Tibial nerve (tissue), 4 donors: ENCODE data around the gene BANK1. TPM values are rescaled to one million over a fixed set of nuclear protein-coding genes. Genes with fewer than 3 reads are reported as not detected.

Experiments used
- DNase-seq, 2 donors: peaks; one replicate each; pipeline ENCODE4 v3.0.0-alpha.2; 2019; ENCODE audit warnings: low spot score in 2 of 2
- H3K27ac ChIP-seq, 4 donors: fragments of 200-600 bp; sonication (generic) in 3 of 4; one replicate each; pipeline ENCODE4 v1.5.1; 2017 to 2019; ENCODE audit warnings: mild to moderate bottlenecking in 1 of 4
- H3K27me3 ChIP-seq, 2 donors: fragments of 200-600 bp; sonication (generic) in 1 of 2; one replicate each; pipeline versions ENCODE4 v1.5.1 to v1.6.0; 2017 to 2019
- H3K36me3 ChIP-seq, 3 donors: fragments of 200-600 bp; sonication (generic); one replicate each; pipeline ENCODE4 v1.5.1; 2018 to 2019
- H3K4me1 ChIP-seq, 4 donors: fragments of 200-600 bp; sonication (generic) in 3 of 4; one replicate each; pipeline ENCODE4 v1.5.1; 2017 to 2019
- H3K4me3 ChIP-seq, 4 donors: fragments of 200-600 bp; sonication (generic) in 3 of 4; one replicate each; pipeline ENCODE4 v1.5.1; 2017 to 2019; ENCODE audit warnings: mild to moderate bottlenecking in 1 of 4, moderate library complexity in 1 of 4
- H3K9me3 ChIP-seq, 4 donors: fragments of 200-600 bp; sonication (generic) in 3 of 4; one replicate each; pipeline ENCODE4 v1.5.1; 2017 to 2019
- EP300 ChIP-seq, 2 donors: sonication (generic); formaldehyde crosslinking; IDR thresholded peaks; one replicate each; pipeline ENCODE4 v1.6.1; 2017; ENCODE audit warnings: antibody characterized with exemption in 2 of 2, mild to moderate bottlenecking in 1 of 2
- POLR2A ChIP-seq, 2 donors: fragments of 450-650 bp; IDR thresholded peaks; one replicate each; pipeline ENCODE4 v1.6.1; 2017; ENCODE audit warnings: antibody characterized with exemption in 2 of 2, mild to moderate bottlenecking in 2 of 2, moderate library complexity in 2 of 2
- WGBS, 2 donors: methylation state at CpG; one replicate each; pipeline ENCODE4 v1.1.5; 2018; 5-methylcytosine and 5-hydroxymethylcytosine counted together
- total RNA-seq, 4 donors: library from RNA; depleted of rRNA; stranded (reverse); fragments of >200 nt; gene quantifications; one replicate each; pipeline ENCODE4 v1.1.0, GENCODE V29; 2016
- TF ChIP-seq, protein P1 (sequence below), 5 experiments: fragments of 200-600 bp in 3 of 5; fragments of 450-650 bp in 2 of 5; sonication (generic) in 3 of 5; IDR thresholded peaks; one replicate each; pipeline ENCODE4 v1.5.1; 2016 to 2019; ENCODE audit warnings: antibody characterized with exemption in 5 of 5, mild to moderate bottlenecking in 3 of 5, moderate library complexity in 2 of 5

The BANK1 gene
- total RNA-seq, 4 donors from 2014 or later, result 3.5 to 6.3 (median 5.1) TPM

DNA sequence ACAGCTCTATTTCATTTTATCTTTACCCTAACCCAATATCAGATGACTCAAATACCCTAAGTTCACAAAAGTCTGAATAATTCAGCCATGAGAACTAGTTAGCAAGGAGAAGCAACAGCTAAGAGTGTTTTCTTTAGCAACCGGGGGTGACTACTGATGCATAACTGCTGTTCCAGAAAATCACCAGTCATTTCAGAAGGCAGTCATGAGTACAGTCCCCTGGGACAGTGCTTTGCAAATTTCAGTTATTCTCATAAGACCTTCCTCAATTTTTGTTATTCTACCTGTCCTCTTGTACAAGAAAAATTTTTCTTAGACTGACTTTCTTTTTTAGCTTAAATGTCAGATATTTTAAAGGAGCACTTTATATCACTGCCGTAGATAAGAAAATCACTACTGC, 16.4 kb downstream of the BANK1 start:
- 76% methylated on average over 2 of the region's 2 CpGs for WGBS, 2 donors
- Histone ChIP-seq H3K9me3 (peaks cover 0 to 4% (median 0%) of the 10 kb centered on the region in 4 donors), H3K4me3 (no peak overlapping the region), H3K36me3 (no peaks in the 10 kb centered on the region), H3K27me3 (no peaks in the 10 kb centered on the region), H3K27ac (no peak overlapping the region), H3K4me1 (no peaks in the 10 kb centered on the region)
- TF ChIP-seq, protein P1, sequence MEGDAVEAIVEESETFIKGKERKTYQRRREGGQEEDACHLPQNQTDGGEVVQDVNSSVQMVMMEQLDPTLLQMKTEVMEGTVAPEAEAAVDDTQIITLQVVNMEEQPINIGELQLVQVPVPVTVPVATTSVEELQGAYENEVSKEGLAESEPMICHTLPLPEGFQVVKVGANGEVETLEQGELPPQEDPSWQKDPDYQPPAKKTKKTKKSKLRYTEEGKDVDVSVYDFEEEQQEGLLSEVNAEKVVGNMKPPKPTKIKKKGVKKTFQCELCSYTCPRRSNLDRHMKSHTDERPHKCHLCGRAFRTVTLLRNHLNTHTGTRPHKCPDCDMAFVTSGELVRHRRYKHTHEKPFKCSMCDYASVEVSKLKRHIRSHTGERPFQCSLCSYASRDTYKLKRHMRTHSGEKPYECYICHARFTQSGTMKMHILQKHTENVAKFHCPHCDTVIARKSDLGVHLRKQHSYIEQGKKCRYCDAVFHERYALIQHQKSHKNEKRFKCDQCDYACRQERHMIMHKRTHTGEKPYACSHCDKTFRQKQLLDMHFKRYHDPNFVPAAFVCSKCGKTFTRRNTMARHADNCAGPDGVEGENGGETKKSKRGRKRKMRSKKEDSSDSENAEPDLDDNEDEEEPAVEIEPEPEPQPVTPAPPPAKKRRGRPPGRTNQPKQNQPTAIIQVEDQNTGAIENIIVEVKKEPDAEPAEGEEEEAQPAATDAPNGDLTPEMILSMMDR (IDR thresholded peaks at IDR 0.05), result no peak
- TF ChIP-seq EP300 (IDR thresholded peaks at IDR 0.05) (no peak), POLR2A (IDR thresholded peaks at IDR 0.05) (no peak)
- no peak for DNase-seq

DNA sequence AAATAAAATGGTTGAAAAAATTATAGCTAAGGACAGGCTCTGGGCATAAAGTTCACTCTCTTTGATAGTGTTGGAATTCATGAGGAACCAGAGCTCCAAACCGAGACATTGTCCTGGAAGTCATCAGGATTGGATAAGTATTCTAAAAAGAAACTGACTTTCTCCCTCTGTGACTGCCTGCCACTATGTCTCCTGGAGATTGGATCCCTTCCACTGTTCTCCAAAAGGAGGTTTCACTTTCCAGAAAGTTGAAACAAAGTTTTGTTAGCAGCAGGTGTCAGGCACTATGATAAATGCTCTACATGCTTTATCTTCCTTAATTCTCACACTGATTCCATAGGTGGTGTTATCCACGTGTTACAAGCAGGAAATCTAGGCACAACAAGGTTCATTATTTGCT, 16.8 kb downstream of the BANK1 start:
- Histone ChIP-seq H3K27ac (no peak overlapping the region), H3K4me1 (no peaks in the 10 kb centered on the region), H3K9me3 (peaks cover 0 to 4% (median 0%) of the 10 kb centered on the region in 4 donors), H3K27me3 (no peaks in the 10 kb centered on the region), H3K36me3 (no peaks in the 10 kb centered on the region), H3K4me3 (no peak overlapping the region)
- no peak for DNase-seq
- WGBS, 2 donors, result 67 to 80% methylated on average over 2 of the region's 2 CpGs
- no peak for TF ChIP-seq POLR2A (IDR thresholded peaks at IDR 0.05)
- TF ChIP-seq, protein P1 (IDR thresholded peaks at IDR 0.05), result no peak
- TF ChIP-seq EP300 (IDR thresholded peaks at IDR 0.05), result no peak

DNA sequence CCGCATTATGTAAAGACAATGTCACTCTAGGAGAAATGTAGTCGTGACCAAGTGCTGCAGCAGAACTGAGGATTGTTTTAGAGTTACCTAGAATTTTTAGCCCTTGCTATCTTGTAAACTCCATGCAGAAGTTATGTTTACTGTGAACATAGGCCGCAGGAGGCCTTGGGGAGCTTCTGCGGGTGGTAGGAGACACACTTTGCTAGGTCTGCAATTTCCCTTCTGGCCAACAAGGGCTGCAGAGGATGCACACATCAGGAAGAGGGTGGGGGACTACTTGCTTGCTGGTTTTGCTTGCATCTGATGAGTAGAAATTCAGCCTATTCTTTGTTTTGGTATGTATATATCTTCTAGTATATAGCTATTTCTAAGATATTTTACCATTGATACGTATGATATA, 23.1 kb downstream of the BANK1 start:
- H3K9me3 ChIP-seq, result peaks cover 0 to 2% (median 0%) of the 10 kb centered on the region in 4 donors
- H3K27me3 ChIP-seq, result no peaks in the 10 kb centered on the region
- no peak overlapping the region for H3K4me3 ChIP-seq
- 91 to 93% methylated on average over 5 of the region's 5 CpGs for WGBS, 2 donors
- no peaks in the 10 kb centered on the region for H3K36me3 ChIP-seq
- DNase-seq, result no peak
- no peak overlapping the region for H3K27ac ChIP-seq
- TF ChIP-seq, protein P1 (IDR thresholded peaks at IDR 0.05), result no peak
- TF ChIP-seq POLR2A (IDR thresholded peaks at IDR 0.05) (no peak), EP300 (IDR thresholded peaks at IDR 0.05) (no peak)
- no peaks in the 10 kb centered on the region for H3K4me1 ChIP-seq

DNA sequence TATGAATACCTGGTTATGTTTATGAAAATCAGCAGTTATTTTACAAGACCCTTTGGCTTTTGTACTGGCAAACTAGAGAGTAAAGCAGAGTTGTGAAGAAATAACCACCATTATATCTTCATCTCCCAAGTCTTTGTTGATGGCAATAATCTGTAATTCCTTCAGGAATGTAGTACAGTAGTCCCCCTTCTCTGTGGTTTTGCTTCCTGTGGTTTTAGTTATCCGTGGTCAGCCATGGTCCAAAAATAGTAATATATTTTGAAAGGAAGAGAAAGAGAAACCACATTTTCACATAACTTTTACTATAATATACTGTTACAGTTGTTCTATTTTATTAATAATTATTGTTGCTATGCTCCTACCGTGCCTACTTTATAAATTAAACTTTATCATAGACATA, 27.8 kb downstream of the BANK1 start:
- 49 to 56% methylated on average over 2 of the region's 2 CpGs for WGBS, 2 donors
- DNase-seq, result no peak
- no peaks in the 10 kb centered on the region for H3K36me3 ChIP-seq
- no peak overlapping the region for H3K27ac ChIP-seq
- H3K4me1 ChIP-seq, result no peaks in the 10 kb centered on the region
- H3K9me3 ChIP-seq, result no peaks in the 10 kb centered on the region
- H3K27me3 ChIP-seq, result no peaks in the 10 kb centered on the region
- H3K4me3 ChIP-seq, result no peak overlapping the region
- TF ChIP-seq EP300 (IDR thresholded peaks at IDR 0.05) (no peak), POLR2A (IDR thresholded peaks at IDR 0.05) (no peak)
- TF ChIP-seq, protein P1 (IDR thresholded peaks at IDR 0.05), result no peak

DNA sequence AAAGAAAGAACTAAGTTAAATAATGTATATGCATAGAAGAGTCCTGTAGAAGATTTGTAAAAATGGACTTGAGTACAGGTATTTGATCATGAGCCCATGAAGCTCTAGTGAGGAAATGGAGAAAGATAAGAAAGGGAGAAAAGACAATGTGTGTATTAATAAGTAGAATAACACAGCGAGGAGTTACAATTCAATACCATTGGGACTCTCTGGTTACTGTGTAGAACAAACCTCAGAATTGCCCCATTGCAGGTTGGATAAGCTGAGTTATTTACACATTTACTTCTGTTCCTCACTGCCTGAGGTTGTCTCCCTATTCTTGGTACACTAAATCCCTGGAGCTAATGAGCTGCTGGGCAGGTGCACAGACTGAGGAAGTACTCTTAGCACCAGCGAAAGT, 33.3 kb downstream of the BANK1 start:
- Histone ChIP-seq H3K27ac (no peak overlapping the region), H3K27me3 (no peaks in the 10 kb centered on the region), H3K4me3 (no peak overlapping the region), H3K9me3 (no peaks in the 10 kb centered on the region), H3K36me3 (no peaks in the 10 kb centered on the region), H3K4me1 (no peaks in the 10 kb centered on the region)
- TF ChIP-seq, protein P1 (IDR thresholded peaks at IDR 0.05), result no peak
- TF ChIP-seq EP300 (IDR thresholded peaks at IDR 0.05), result no peak
- TF ChIP-seq POLR2A (IDR thresholded peaks at IDR 0.05), result no peak
- 77 to 89% methylated on average over 2 of the region's 2 CpGs for WGBS, 2 donors
- no peak for DNase-seq
